ENCODE data around the gene OR6M1.

The OR6M1 gene

DNA sequence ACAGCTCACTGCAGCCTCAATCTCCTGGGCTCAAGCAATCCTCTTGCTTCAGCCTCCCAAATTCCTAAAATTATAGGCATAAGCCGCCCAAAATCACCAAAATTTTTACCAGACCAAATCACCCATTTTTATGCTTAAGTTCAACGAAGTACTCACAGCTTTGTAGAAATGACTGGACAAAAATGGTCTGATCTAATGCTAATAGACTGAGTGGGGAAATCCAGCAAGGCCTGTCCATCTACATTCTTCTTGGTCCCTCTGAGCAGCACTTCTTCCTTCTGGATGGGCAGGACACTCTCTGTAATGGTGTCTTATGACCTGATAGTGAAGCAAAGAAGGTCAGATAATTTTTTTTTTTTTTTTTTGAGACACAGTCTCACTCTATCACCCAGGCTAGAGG lies 33.1 kb downstream of the OR6M1 start:
- TF ChIP-seq, protein P1, sequence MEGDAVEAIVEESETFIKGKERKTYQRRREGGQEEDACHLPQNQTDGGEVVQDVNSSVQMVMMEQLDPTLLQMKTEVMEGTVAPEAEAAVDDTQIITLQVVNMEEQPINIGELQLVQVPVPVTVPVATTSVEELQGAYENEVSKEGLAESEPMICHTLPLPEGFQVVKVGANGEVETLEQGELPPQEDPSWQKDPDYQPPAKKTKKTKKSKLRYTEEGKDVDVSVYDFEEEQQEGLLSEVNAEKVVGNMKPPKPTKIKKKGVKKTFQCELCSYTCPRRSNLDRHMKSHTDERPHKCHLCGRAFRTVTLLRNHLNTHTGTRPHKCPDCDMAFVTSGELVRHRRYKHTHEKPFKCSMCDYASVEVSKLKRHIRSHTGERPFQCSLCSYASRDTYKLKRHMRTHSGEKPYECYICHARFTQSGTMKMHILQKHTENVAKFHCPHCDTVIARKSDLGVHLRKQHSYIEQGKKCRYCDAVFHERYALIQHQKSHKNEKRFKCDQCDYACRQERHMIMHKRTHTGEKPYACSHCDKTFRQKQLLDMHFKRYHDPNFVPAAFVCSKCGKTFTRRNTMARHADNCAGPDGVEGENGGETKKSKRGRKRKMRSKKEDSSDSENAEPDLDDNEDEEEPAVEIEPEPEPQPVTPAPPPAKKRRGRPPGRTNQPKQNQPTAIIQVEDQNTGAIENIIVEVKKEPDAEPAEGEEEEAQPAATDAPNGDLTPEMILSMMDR (conservative IDR thresholded peaks at IDR 0.05; ENCODE audit: low read depth), result no peak
- ChIA-PET CTCF (no interaction called here), POLR2A (ENCODE audit: low non-redundant PET) (no interaction called here)
- no peak for DNase-seq (ENCODE audit: low spot score)
- no peak overlapping the region for H3K27ac ChIP-seq

DNA sequence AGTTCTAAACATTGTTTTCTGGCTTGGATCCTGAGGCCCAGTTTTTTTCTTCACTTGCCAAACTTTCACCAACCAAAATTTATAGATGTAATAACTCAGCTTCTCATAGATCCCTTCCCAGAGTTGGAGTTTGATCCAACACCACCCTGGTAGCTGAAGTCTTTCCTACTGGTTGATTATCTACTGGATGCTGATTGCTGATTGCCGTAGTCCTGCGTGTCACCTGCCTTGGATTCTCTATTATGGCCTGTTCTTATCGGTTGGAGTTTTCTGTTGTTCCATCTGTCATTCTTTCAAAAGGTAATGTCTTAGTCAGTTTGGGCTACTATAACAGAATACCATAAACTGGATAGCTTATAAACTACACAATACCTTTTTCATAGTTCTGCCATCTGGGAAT lies 34.5 kb downstream of the OR6M1 start:
- POLR2A ChIA-PET (ENCODE audit: low non-redundant PET), result no interaction called here
- CTCF ChIA-PET, result no interaction called here
- H3K27ac ChIP-seq, result no peak overlapping the region
- TF ChIP-seq, protein P1 (conservative IDR thresholded peaks at IDR 0.05; ENCODE audit: low read depth), result no peak
- no peak for DNase-seq (ENCODE audit: low spot score)

DNA sequence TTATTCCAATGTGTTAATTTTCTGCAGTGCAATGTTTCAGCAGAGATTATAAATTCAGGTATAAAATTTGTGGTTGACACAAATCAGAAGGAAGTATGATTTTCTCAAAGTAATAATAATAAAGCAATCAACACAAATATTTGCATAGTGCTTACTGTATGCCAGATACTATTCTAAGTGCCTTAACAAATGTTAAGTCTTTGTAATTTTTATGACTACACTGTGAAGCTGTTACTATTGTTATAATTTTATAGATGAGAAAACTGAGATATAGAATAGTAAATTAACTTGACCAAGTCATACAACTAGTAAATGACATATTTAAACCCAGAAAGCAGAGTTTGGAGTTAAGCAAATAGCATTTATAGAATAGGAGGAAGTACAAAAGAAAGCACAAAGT lies 35.4 kb downstream of the OR6M1 start:
- no peak overlapping the region for H3K27ac ChIP-seq
- TF ChIP-seq, protein P1 (conservative IDR thresholded peaks at IDR 0.05; ENCODE audit: low read depth), result no peak
- CTCF ChIA-PET, result no interaction called here
- no peak for DNase-seq (ENCODE audit: low spot score)
- POLR2A ChIA-PET (ENCODE audit: low non-redundant PET), result no interaction called here

DNA sequence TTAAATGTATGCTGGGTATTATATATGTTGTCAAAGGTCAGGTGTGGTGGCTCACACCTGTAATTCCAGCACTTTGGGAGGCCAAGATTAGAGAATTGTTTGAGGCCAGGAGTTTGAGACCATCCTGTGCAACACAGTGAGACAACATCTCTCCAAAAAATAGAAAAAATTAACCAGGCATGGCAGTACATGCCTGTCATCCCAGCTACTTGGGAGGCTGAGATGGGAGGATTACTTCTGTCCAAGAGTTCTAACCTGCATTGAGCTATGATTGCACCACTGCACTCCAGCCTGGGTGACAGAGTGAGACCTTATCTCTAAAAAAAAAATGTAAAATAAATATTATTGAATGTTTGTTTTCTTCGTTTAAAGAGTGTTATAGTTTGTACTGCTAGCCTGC lies 40.5 kb downstream of the OR6M1 start:
- TF ChIP-seq, protein P1 (conservative IDR thresholded peaks at IDR 0.05; ENCODE audit: low read depth), result no peak
- H3K27ac ChIP-seq, result no peak overlapping the region
- DNase-seq (ENCODE audit: low spot score), result no peak
- ChIA-PET CTCF (interaction anchor here (0.6 kb wide), 1 partner anchor 722 kb away, joined by 3 read pairs; no protein-coding TSS in a partner anchor), POLR2A (ENCODE audit: low non-redundant PET) (no interaction called here)

DNA sequence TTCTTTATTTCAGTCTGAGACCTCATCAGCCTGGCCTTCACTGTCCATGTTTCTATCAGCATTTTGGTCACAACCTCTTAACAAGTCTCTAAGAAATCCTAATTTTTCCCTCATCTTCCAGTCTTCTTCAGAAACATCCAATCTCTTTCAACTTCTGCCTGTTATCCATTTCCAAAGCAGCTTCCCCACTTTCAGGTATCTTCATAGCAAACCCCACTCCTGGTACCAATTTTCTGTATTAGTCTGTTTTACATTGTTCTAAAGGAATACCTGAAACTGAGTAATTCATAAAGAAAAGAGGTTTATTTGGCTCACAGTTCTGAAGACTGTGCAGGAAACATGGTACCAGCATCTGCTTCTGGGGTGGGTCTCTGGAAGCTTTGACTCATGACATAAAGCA lies 43.7 kb downstream of the OR6M1 start:
- TF ChIP-seq, protein P1 (conservative IDR thresholded peaks at IDR 0.05; ENCODE audit: low read depth), result no peak
- CTCF ChIA-PET, result no interaction called here
- POLR2A ChIA-PET (ENCODE audit: low non-redundant PET), result no interaction called here
- H3K27ac ChIP-seq, result no peak overlapping the region
- no peak for DNase-seq (ENCODE audit: low spot score)

DNA sequence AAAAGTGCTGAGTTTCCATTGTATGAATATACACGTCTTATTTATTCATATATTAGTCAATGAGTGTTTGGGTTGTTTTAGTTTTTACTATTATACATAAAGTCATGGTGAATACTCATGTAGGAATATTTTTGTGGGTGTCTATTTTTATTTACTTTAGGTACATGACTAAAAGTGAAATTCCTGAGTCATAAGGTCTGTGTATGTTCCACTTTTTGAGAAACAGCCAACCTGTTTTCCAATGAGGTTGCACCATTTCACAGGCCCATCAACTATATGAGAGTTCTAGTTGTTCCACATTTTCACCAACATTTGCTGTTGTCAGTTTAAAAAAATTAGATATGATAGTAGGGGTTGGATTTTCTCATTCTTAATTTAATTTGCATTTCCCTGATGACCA lies 45.3 kb downstream of the OR6M1 start:
- CTCF ChIA-PET, result no interaction called here
- no peak overlapping the region for H3K27ac ChIP-seq
- POLR2A ChIA-PET (ENCODE audit: low non-redundant PET), result no interaction called here
- TF ChIP-seq, protein P1 (conservative IDR thresholded peaks at IDR 0.05; ENCODE audit: low read depth), result no peak
- DNase-seq (ENCODE audit: low spot score), result peak; percentile 2

DNA sequence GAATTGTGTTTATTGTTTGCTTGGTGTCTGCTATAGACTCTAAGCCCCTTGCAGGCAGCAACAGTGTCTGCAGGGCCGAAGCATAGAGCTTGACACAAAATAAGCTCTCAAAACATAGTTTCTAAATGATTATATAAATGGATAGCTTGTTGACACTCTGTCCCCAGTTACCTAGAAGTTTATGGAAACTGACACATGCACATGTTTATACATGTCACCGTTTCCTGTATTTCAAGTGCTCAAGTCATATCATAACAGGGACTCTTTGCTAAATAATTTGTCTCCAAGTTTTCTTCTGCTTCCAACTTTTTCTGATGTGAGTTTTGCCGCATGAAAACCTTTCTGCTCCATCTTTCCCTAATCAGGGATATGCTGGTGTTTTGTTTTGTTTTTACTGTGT lies 48.2 kb downstream of the OR6M1 start:
- POLR2A ChIA-PET (ENCODE audit: low non-redundant PET), result no interaction called here
- no peak for DNase-seq (ENCODE audit: low spot score)
- H3K27ac ChIP-seq, result no peak overlapping the region
- TF ChIP-seq, protein P1 (conservative IDR thresholded peaks at IDR 0.05; ENCODE audit: low read depth), result no peak
- CTCF ChIA-PET, result no interaction called here

All from RWPE1 (cell line).